SK-N-SH (cell line): ENCODE measurements around the gene SLC37A1. TPM values are rescaled to one million over a fixed set of nuclear protein-coding genes. Genes with fewer than 3 reads are reported as not detected.
"Not testable (repeated sequence)": the region's sequence is repeated elsewhere in the genome, so short reads cannot be mapped to it uniquely, and the experiment has no call there.

Experiments used
- CTCF ChIA-PET: fragments of 300-600, 350-600 bp; formaldehyde crosslinking; extraction: SDS; loops from one replicate; lab custom pipeline; 2021; lab: Yijun Ruan, JAX
- POLR2A ChIA-PET: fragments of 350-600 bp; sonication (Branson Sonifier 250); formaldehyde crosslinking; extraction: SDS; loops from one replicate; lab custom pipeline; 2020; ENCODE audit warnings: antibody characterized with exemption, inconsistent platforms; lab: Yijun Ruan, JAX
- DNase-seq: peaks from one replicate; pipeline ENCODE4 v3.0.0; 2012
- H2AFZ ChIP-seq: fragments of 200-600 bp; sonication (generic); 2 replicates; pipeline ENCODE4 v1.8.1; 2016; ENCODE audit warnings: antibody characterized with exemption, mild to moderate bottlenecking, low read depth
- H3F3A ChIP-seq: fragments of 200-600 bp; sonication (generic); replicated peaks from 2 replicates; pipeline ENCODE3; 2016; ENCODE audit warnings: antibody characterized with exemption, mild to moderate bottlenecking; ENCODE audit not compliant: insufficient read depth
- H3K27ac ChIP-seq, 2 experiments: fragments of 200-500 bp in 1 of 2; fragments of 200-600 bp in 1 of 2; sonication (Bioruptor generic) in 1 of 2; sonication (generic), shearing (Covaris generic) in 1 of 2; 2 replicates each; pipeline versions ENCODE4 v1.5.1 to v1.6.1; 2014 to 2016; ENCODE audit warnings: low read depth in 2 of 2, inconsistent platforms in 1 of 2, low read length in 1 of 2, mild to moderate bottlenecking in 1 of 2, mixed read lengths in 1 of 2
- H3K27me3 ChIP-seq: fragments of 200-600 bp; sonication (generic), shearing (Covaris generic); 2 replicates; pipeline ENCODE4 v1.6.1; 2016; ENCODE audit warnings: mixed run types; ENCODE audit not compliant: insufficient read depth
- H3K36me3 ChIP-seq, 2 experiments: fragments of 200-500 bp in 1 of 2; fragments of 200-600 bp in 1 of 2; sonication (Bioruptor generic) in 1 of 2; sonication (generic) in 1 of 2; replicated peaks in 1 of 2; 2 replicates each; pipeline versions ENCODE3 to v1.5.1; 2014 to 2016; ENCODE audit warnings: low read length in 1 of 2, mild to moderate bottlenecking in 1 of 2; ENCODE audit not compliant: insufficient read depth in 2 of 2, control insufficient read depth in 1 of 2
- H3K4me1 ChIP-seq, 2 experiments: fragments of 200-500 bp in 1 of 2; fragments of 200-600 bp in 1 of 2; sonication (Bioruptor generic) in 1 of 2; sonication (generic), shearing (Covaris generic) in 1 of 2; 2 replicates each; pipeline versions ENCODE4 v1.5.1 to v1.6.1; 2014 to 2016; ENCODE audit warnings: low read depth in 1 of 2, low read length in 1 of 2, mixed run types in 1 of 2; ENCODE audit not compliant: insufficient read depth in 2 of 2, control insufficient read depth in 1 of 2
- H3K4me2 ChIP-seq: fragments of 200-600 bp; sonication (generic), shearing (Covaris generic); 2 replicates; pipeline ENCODE4 v1.6.1; 2017; ENCODE audit warnings: mixed run types
- H3K4me3 ChIP-seq, 2 experiments: fragments of 200-500 bp in 1 of 2; fragments of 200-600 bp in 1 of 2; sonication (Bioruptor generic) in 1 of 2; sonication (generic), shearing (Covaris generic) in 1 of 2; 2 replicates each; pipeline versions ENCODE4 v1.5.1 to v1.8.1; 2014 to 2016; ENCODE audit warnings: low read depth in 2 of 2, inconsistent platforms in 1 of 2, low read length in 1 of 2, mild to moderate bottlenecking in 1 of 2, mixed read lengths in 1 of 2, moderate library complexity in 1 of 2
- H3K79me2 ChIP-seq: fragments of 200-600 bp; sonication (generic); 2 replicates; pipeline ENCODE4 v1.8.1; 2017; ENCODE audit warnings: mild to moderate bottlenecking; ENCODE audit not compliant: insufficient read depth
- H3K9ac ChIP-seq: fragments of 200-600 bp; sonication (generic); 2 replicates; pipeline ENCODE4 v1.6.1; 2017; ENCODE audit warnings: mixed run types
- H3K9me2 ChIP-seq: fragments of 200-600 bp; sonication (generic); 2 replicates; pipeline ENCODE4 v1.6.1; 2017; ENCODE audit warnings: mixed run types
- H3K9me3 ChIP-seq: fragments of 200-600 bp; sonication (generic); 2 replicates; pipeline ENCODE4 v1.6.1; 2017; ENCODE audit warnings: mixed run types, mild to moderate bottlenecking, moderate library complexity
- H4K20me1 ChIP-seq: fragments of 200-600 bp; sonication (generic); 2 replicates; pipeline ENCODE4 v1.6.1; 2017; ENCODE audit warnings: mild to moderate bottlenecking, mixed run types; ENCODE audit not compliant: insufficient read depth
- EP300 ChIP-seq, 2 experiments: IDR thresholded peaks; 2 replicates each; pipeline versions ENCODE4 v1.4.0 to v1.6.1; 2012; ENCODE audit warnings: borderline replicate concordance in 1 of 2, low read depth in 1 of 2, low read length in 1 of 2
- EZH2phosphoT487 ChIP-seq: fragments of 200-600 bp; sonication (generic); IDR thresholded peaks from 2 replicates; pipeline ENCODE4 v1.6.1; 2017; ENCODE audit warnings: low read depth, mixed run types, mild to moderate bottlenecking, antibody characterized with exemption, moderate library complexity, borderline replicate concordance
- FOXJ3 ChIP-seq: sonication (generic); formaldehyde crosslinking; IDR thresholded peaks from 2 replicates; pipeline ENCODE4 v1.5.1; 2020; ENCODE audit warnings: mild to moderate bottlenecking, missing genetic modification reagents
- GABPA ChIP-seq: IDR thresholded peaks from 2 replicates; pipeline ENCODE4 v1.4.0; 2012; ENCODE audit warnings: low read depth, mild to moderate bottlenecking
- JUND ChIP-seq: IDR thresholded peaks from 2 replicates; pipeline ENCODE4 v1.4.0; 2012
- NFIC ChIP-seq: IDR thresholded peaks from 2 replicates; pipeline ENCODE4 v1.4.0; 2012; ENCODE audit warnings: borderline replicate concordance
- NRF1 ChIP-seq: IDR thresholded peaks from 2 replicates; pipeline ENCODE4 v1.6.1; 2012; ENCODE audit warnings: low read depth, mild to moderate bottlenecking, low read length
- PBX3 ChIP-seq: IDR thresholded peaks from 2 replicates; pipeline ENCODE4; 2012
- RAD21 ChIP-seq: IDR thresholded peaks from 2 replicates; pipeline ENCODE4 v1.6.1; 2012; ENCODE audit warnings: mild to moderate bottlenecking, low read length
- RCOR1 ChIP-seq: fragments of 150-350 bp; IDR thresholded peaks from 2 replicates; pipeline ENCODE4 v1.6.1; 2017; ENCODE audit warnings: antibody characterized with exemption, low read length
- RXRA ChIP-seq: IDR thresholded peaks from 2 replicates; pipeline ENCODE4 v1.4.0; 2012; ENCODE audit warnings: low read depth, mild to moderate bottlenecking, borderline replicate concordance
- SIN3A ChIP-seq: IDR thresholded peaks from 2 replicates; pipeline ENCODE4 v1.6.1; 2012; ENCODE audit warnings: low read depth, mild to moderate bottlenecking, low read length, moderate library complexity, borderline replicate concordance
- SMC3 ChIP-seq: IDR thresholded peaks from 2 replicates; pipeline ENCODE4 v1.6.1; 2012; ENCODE audit warnings: low read depth, low read length, improper control_type of control experiment
- TAF1 ChIP-seq: IDR thresholded peaks from 2 replicates; pipeline ENCODE4 v1.6.1; 2012; ENCODE audit warnings: low read depth, mild to moderate bottlenecking, low read length, moderate library complexity, borderline replicate concordance
- TEAD4 ChIP-seq: IDR thresholded peaks from 2 replicates; pipeline ENCODE4 v1.4.0; 2012; ENCODE audit warnings: mild to moderate bottlenecking, borderline replicate concordance; ENCODE audit not compliant: insufficient read depth
- USF2 ChIP-seq: fragments of 150-350 bp; IDR thresholded peaks from 2 replicates; pipeline ENCODE4 v1.6.1; 2017; ENCODE audit warnings: antibody characterized with exemption, low read length, low read depth, borderline replicate concordance
- YY1 ChIP-seq: IDR thresholded peaks from 2 replicates; pipeline ENCODE4 v1.4.0; 2012; ENCODE audit warnings: low read depth, mild to moderate bottlenecking
- WGBS: methylation state at CpG from one replicate; pipeline ENCODE4 v1.1.6; 2017; ENCODE audit warnings: low lambda C conversion rate; 5-methylcytosine and 5-hydroxymethylcytosine counted together
- polyA plus RNA-seq, 3 experiments: library from polyadenylated mRNA; depleted of rRNA; stranded (reverse); fragments of >200 nt; gene quantifications; 2 replicates each; pipeline ENCODE4 v1.2.3, GENCODE V29; 2012
- TF ChIP-seq, protein P1 (sequence below): fragments of 200-600 bp; sonication (generic); IDR thresholded peaks from 2 replicates; pipeline ENCODE4 v1.6.1; 2017; ENCODE audit warnings: antibody characterized with exemption, mild to moderate bottlenecking, moderate library complexity
- TF ChIP-seq, protein P2 (sequence below): IDR thresholded peaks from 2 replicates; pipeline ENCODE4 v1.4.0; 2012; ENCODE audit warnings: low read depth

The SLC37A1 gene
- polyA plus RNA-seq, 1 of the 3 experiments (the other 2 are of a cell fraction): 2.8 TPM

DNA sequence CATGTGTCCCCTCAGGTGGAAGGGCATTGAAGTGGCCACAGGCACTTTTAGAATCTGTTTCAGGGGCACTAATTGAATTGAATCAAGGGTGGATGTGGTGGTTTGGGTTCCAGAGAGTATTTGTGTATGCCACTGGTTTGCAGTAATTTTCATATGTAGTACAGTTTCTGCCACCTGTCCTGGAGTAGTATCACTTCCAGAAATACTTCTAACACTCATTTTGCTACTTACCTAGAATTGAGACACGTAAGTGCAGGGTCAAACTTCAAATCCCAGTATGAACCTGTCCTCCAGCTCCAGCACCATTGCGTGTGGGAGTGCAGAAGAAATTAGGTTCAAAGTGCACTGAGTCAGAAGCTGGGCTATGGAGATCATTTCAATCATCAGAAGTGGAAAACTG lies 44.4 kb upstream of the SLC37A1 start:
- H2AFZ ChIP-seq: no peak overlapping the region
- H3K9me3 ChIP-seq: no peaks in the 10 kb centered on the region
- H3K79me2 ChIP-seq: no peaks in the 10 kb centered on the region
- H3K9ac ChIP-seq: no peak overlapping the region
- no peaks in the 10 kb centered on the region for H3K9me2 ChIP-seq
- no peak overlapping the region for H3K27ac ChIP-seq
- H3K27me3 ChIP-seq: no peaks in the 10 kb centered on the region
- no peak overlapping the region for H3K4me2 ChIP-seq
- no peak overlapping the region for H3K4me3 ChIP-seq
- ChIA-PET POLR2A (no interaction called here), CTCF (no interaction called here)
- no peaks in the 10 kb centered on the region for H3F3A ChIP-seq
- DNase-seq: no peak
- no peaks in the 10 kb centered on the region for H3K36me3 ChIP-seq
- peaks cover 0 to 4% of the 10 kb centered on the region in 2 experiments; a peak in 2 of 4 replicates for H3K4me1 ChIP-seq
- no peak for TF ChIP-seq EZH2phosphoT487
- no peak for TF ChIP-seq NRF1
- TF ChIP-seq RCOR1: no peak
- no peaks in the 10 kb centered on the region for H4K20me1 ChIP-seq
- 27% methylated on average over 2 of the region's 2 CpGs for WGBS

DNA sequence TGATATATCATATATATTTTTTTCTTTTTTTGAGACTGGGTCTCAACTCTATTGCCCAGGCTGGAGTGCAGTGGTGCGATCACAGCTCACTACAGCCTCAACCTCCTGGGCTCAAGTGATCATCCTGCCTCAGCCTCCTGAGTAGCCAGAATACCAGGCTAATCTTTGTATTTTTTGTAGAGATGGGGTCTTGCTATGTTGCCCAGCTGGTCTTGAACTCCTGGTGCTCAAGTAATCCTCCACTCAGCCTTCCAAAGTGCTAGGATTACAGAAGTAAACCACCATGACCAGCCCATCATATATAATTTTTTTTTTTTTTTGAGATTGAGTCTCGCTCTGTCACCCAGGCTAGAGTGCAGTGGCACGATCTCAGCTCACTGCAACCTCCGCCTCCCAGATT lies 43.9 kb upstream of the SLC37A1 start:
- POLR2A ChIA-PET, H3K36me3 ChIP-seq, H3K79me2 ChIP-seq, H3K9me2 ChIP-seq, CTCF ChIA-PET, H3K27ac ChIP-seq, H3K4me1 ChIP-seq, H3K9ac ChIP-seq, DNase-seq, H3K4me2 ChIP-seq, H3K27me3 ChIP-seq, H2AFZ ChIP-seq, H3K9me3 ChIP-seq, H3F3A ChIP-seq, H4K20me1 ChIP-seq, H3K4me3 ChIP-seq: not testable (repeated sequence)
- 71% methylated on average over 4 of the region's 4 CpGs for WGBS

DNA sequence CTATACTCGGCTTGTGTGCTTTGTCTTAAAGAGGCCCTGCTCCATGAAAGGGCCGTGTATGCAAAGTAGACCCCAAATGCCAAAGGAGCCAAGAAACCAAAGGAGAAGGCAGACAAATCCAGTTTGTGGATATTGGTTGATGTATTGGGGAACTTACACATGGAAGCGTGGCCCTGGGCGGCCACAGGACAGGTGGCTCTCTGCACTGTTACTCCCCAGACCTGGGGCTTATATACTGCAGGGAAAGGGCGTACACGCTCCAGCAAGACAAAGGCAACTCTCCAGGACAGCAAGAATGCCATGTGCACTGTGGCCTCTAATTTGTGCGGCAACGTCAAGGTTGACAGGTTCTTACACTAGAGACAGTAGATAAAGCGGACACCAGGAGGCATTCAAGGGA lies 42.4 kb upstream of the SLC37A1 start:
- peaks cover 0 to 9% of the 10 kb centered on the region in 2 experiments; a peak in 2 of 4 replicates for H3K4me1 ChIP-seq
- CTCF ChIA-PET: no interaction called here
- H3K36me3 ChIP-seq: no peaks in the 10 kb centered on the region
- POLR2A ChIA-PET: no interaction called here
- H3K27ac ChIP-seq: no peak overlapping the region
- no peak overlapping the region for H3K4me3 ChIP-seq
- no peak overlapping the region for H3K9ac ChIP-seq
- no peaks in the 10 kb centered on the region for H3K79me2 ChIP-seq
- H3F3A ChIP-seq: no peaks in the 10 kb centered on the region
- 79% methylated on average over 9 of the region's 9 CpGs for WGBS
- no peak overlapping the region for H3K4me2 ChIP-seq
- H2AFZ ChIP-seq: no peak overlapping the region
- H3K27me3 ChIP-seq: no peaks in the 10 kb centered on the region
- H3K9me3 ChIP-seq: no peaks in the 10 kb centered on the region
- DNase-seq: no peak
- no peaks in the 10 kb centered on the region for H4K20me1 ChIP-seq
- no peaks in the 10 kb centered on the region for H3K9me2 ChIP-seq
- no peak for TF ChIP-seq FOXJ3 (CRISPR knock-in tag)
- TF ChIP-seq RAD21: no peak
- no peak for TF ChIP-seq GABPA
- TF ChIP-seq JUND: no peak
- TF ChIP-seq SMC3: no peak
- TF ChIP-seq EP300 (IDR thresholded peaks at IDR 0.05; ENCODE audit: borderline replicate concordance in 1 of 2, low read depth in 1 of 2, low read length in 1 of 2): no peak
- TF ChIP-seq, protein P1, sequence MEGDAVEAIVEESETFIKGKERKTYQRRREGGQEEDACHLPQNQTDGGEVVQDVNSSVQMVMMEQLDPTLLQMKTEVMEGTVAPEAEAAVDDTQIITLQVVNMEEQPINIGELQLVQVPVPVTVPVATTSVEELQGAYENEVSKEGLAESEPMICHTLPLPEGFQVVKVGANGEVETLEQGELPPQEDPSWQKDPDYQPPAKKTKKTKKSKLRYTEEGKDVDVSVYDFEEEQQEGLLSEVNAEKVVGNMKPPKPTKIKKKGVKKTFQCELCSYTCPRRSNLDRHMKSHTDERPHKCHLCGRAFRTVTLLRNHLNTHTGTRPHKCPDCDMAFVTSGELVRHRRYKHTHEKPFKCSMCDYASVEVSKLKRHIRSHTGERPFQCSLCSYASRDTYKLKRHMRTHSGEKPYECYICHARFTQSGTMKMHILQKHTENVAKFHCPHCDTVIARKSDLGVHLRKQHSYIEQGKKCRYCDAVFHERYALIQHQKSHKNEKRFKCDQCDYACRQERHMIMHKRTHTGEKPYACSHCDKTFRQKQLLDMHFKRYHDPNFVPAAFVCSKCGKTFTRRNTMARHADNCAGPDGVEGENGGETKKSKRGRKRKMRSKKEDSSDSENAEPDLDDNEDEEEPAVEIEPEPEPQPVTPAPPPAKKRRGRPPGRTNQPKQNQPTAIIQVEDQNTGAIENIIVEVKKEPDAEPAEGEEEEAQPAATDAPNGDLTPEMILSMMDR: no peak
- TF ChIP-seq RXRA: no peak
- no peak for TF ChIP-seq TAF1
- TF ChIP-seq USF2: no peak
- TF ChIP-seq SIN3A: no peak
- TF ChIP-seq NFIC: no peak
- no peak for TF ChIP-seq YY1
- TF ChIP-seq TEAD4: no peak
- TF ChIP-seq PBX3: no peak
- TF ChIP-seq, protein P2, sequence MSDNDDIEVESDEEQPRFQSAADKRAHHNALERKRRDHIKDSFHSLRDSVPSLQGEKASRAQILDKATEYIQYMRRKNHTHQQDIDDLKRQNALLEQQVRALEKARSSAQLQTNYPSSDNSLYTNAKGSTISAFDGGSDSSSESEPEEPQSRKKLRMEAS: no peak
- no peak for TF ChIP-seq RCOR1
